Calu3 (cell line): ENCODE data around the gene FLYWCH1. TPM values are rescaled to one million over a fixed set of nuclear protein-coding genes. Genes with fewer than 3 reads are reported as not detected.

ENCODE experiments used
- BruUV-seq: library from RNA; stranded (reverse); fragments of 400-500 nt; replicated peaks from 2 replicates; lab custom pipeline; 2021; lab: Mats Ljungman, UMichigan
- CTCF ChIA-PET: fragments of 300-600 bp; sonication (Branson Sonifier 250); formaldehyde crosslinking; loops from one replicate; lab custom pipeline; 2022; ENCODE audit warnings: antibody characterized with exemption; lab: Charles Lee
- DNase-seq: peaks from one replicate; pipeline ENCODE4 v3.0.0; 2022
- H3K27ac Mint-ChIP-seq: one replicate; pipeline ENCODE4 v1.8.0; 2022; ENCODE audit warnings: mixed read lengths; ENCODE audit not compliant: unreplicated experiment
- H3K27me3 Mint-ChIP-seq: one replicate; pipeline ENCODE4 v1.8.0; 2022; ENCODE audit warnings: mixed read lengths; ENCODE audit not compliant: unreplicated experiment
- H3K36me3 Mint-ChIP-seq: one replicate; pipeline ENCODE4 v1.8.0; 2022; ENCODE audit warnings: mild to moderate bottlenecking, moderate library complexity, mixed read lengths; ENCODE audit not compliant: insufficient read depth, unreplicated experiment
- H3K4me1 Mint-ChIP-seq: one replicate; pipeline ENCODE4 v1.8.0; 2022; ENCODE audit warnings: mild to moderate bottlenecking, low read depth, mixed read lengths; ENCODE audit not compliant: unreplicated experiment
- H3K4me3 Mint-ChIP-seq: one replicate; pipeline ENCODE4 v1.8.0; 2022; ENCODE audit warnings: mild to moderate bottlenecking, low read depth, moderate library complexity, mixed read lengths; ENCODE audit not compliant: unreplicated experiment
- H3K9me3 Mint-ChIP-seq: one replicate; pipeline ENCODE4 v1.8.0; 2022; ENCODE audit warnings: low read depth, mixed read lengths; ENCODE audit not compliant: unreplicated experiment
- CTCF ChIP-seq: fragments of 200-600 bp; IDR thresholded peaks from one replicate; pipeline ENCODE4 v1.8.0; 2022; ENCODE audit warnings: antibody characterized with exemption; ENCODE audit not compliant: unreplicated experiment
- intact Hi-C: fragments of 100-400 bp; cut with micrococcal nuclease; formaldehyde crosslinking; loops from one replicate; pipeline ENCODE4 v1.10.0; 2022; ENCODE audit not compliant: unreplicated experiment
- total RNA-seq: library from RNA; stranded (reverse); gene quantifications from 2 replicates; pipeline ENCODE4 v1.2.3, GENCODE V29; 2022

Gene FLYWCH1
- total RNA-seq, 1 experiment from 2014 or later = 34.8 TPM

GRCh38 chr16:2981899-2982250 is 70.1 kb downstream of the FLYWCH1 start:
- Mint-ChIP-seq H3K36me3 (peaks cover 37% of the 10 kb centered on the region), H3K4me1 (peaks cover 40% of the 10 kb centered on the region), H3K27me3 (no peaks in the 10 kb centered on the region), H3K9me3 (no peaks in the 10 kb centered on the region), H3K27ac (peak overlapping the region; percentile 61), H3K4me3 (peak overlapping the region; percentile 88)
- intact Hi-C loops = no loop called here
- no TSS peak for BruUV-seq
- no peak for TF ChIP-seq CTCF
- no peak for DNase-seq
- CTCF ChIA-PET = interaction anchor here (2.1 kb wide), 1 partner anchor 12 kb away, joined by 10 read pairs; no protein-coding TSS in a partner anchor

GRCh38 chr16:2982402-2982801 is 70.7 kb downstream of the FLYWCH1 start:
- H3K4me3 Mint-ChIP-seq = no peak overlapping the region
- intact Hi-C loops = no loop called here
- BruUV-seq = no TSS peak
- H3K27ac Mint-ChIP-seq = no peak overlapping the region
- no peak for DNase-seq
- peaks cover 34% of the 10 kb centered on the region for H3K4me1 Mint-ChIP-seq
- TF ChIP-seq CTCF = no peak
- H3K9me3 Mint-ChIP-seq = no peaks in the 10 kb centered on the region
- H3K27me3 Mint-ChIP-seq = no peaks in the 10 kb centered on the region
- peaks cover 37% of the 10 kb centered on the region for H3K36me3 Mint-ChIP-seq
- CTCF ChIA-PET = interaction anchor here (0.7 to 2.1 kb wide), 2 partner anchors 12 to 149 kb away, joined by 9 to 10 read pairs; no protein-coding TSS in a partner anchor

- no TSS peak for BruUV-seq
- CTCF ChIA-PET = interaction anchor here (0.6 to 2.1 kb wide), 2 partner anchors 14 to 409 kb away, joined by 3 to 10 read pairs; no protein-coding TSS in a partner anchor
- H3K4me1 Mint-ChIP-seq = peaks cover 26% of the 10 kb centered on the region
- peak; percentile 89 for DNase-seq
- H3K27me3 Mint-ChIP-seq = no peaks in the 10 kb centered on the region
- TF ChIP-seq CTCF = peak; percentile 97
- peak overlapping the region; percentile 61 for H3K27ac Mint-ChIP-seq
- intact Hi-C loops = no loop called here
- H3K9me3 Mint-ChIP-seq = no peaks in the 10 kb centered on the region
- H3K36me3 Mint-ChIP-seq = peaks cover 37% of the 10 kb centered on the region
- H3K4me3 Mint-ChIP-seq = peak overlapping the region; percentile 67
Observed at GRCh38 chr16:2983706-2984136, 72.0 kb downstream of the FLYWCH1 start.

- TF ChIP-seq CTCF = no peak
- H3K4me3 Mint-ChIP-seq = no peak overlapping the region
- no peaks in the 10 kb centered on the region for H3K9me3 Mint-ChIP-seq
- no peaks in the 10 kb centered on the region for H3K27me3 Mint-ChIP-seq
- H3K36me3 Mint-ChIP-seq = peaks cover 30% of the 10 kb centered on the region
- no peak for DNase-seq
- peaks cover 26% of the 10 kb centered on the region for H3K4me1 Mint-ChIP-seq
- H3K27ac Mint-ChIP-seq = no peak overlapping the region
- CTCF ChIA-PET = no interaction called here
- no TSS peak for BruUV-seq
- intact Hi-C loops = no loop called here
Observed at GRCh38 chr16:2985462-2985861, 73.7 kb downstream of the FLYWCH1 start.
